Panc1 (cell line): ENCODE data around the gene RNF138. TPM values are rescaled to one million over a fixed set of nuclear protein-coding genes. Genes with fewer than 3 reads are reported as not detected.

Experiments
- ATAC-seq: fragments of 200-7000 bp; cut with Tn5 transposase; 2 replicates; pipeline ENCODE4 v1.9.1; 2020; ENCODE audit warnings: mild to moderate bottlenecking, moderate library complexity
- BruUV-seq: library from RNA; stranded (reverse); fragments of 400-500 nt; replicated peaks from 2 replicates; lab custom pipeline; 2021; lab: Mats Ljungman, UMichigan
- CTCF ChIA-PET: fragments of 300-600 bp; sonication (Branson Sonifier 250); formaldehyde crosslinking; loops from one replicate; lab custom pipeline; 2022; ENCODE audit warnings: antibody characterized with exemption; lab: Charles Lee
- POLR2A ChIA-PET: fragments of 300-600 bp; sonication (Branson Sonifier 250); formaldehyde crosslinking; loops from one replicate; lab custom pipeline; 2022; ENCODE audit warnings: antibody characterized with exemption; lab: Charles Lee
- DNase-seq: peaks from one replicate; pipeline ENCODE4 v3.0.0-alpha.2; 2010; ENCODE audit warnings: low read depth, low spot score
- H3K27ac ChIP-seq: 2 replicates; pipeline ENCODE4 v1.5.1; 2011; ENCODE audit warnings: mild to moderate bottlenecking, low read length, inconsistent platforms
- H3K27me3 ChIP-seq: fragments of 200-500 bp; sonication (Bioruptor generic); 2 replicates; pipeline ENCODE4 v1.6.0; 2014; ENCODE audit warnings: low read length, inconsistent platforms; ENCODE audit not compliant: control insufficient read depth, insufficient read depth
- H3K36me3 ChIP-seq: fragments of 200-500 bp; sonication (Bioruptor generic); 2 replicates; pipeline ENCODE4 v1.5.1; 2014; ENCODE audit warnings: inconsistent platforms, mild to moderate bottlenecking, low read length, moderate library complexity; ENCODE audit not compliant: control insufficient read depth, insufficient read depth
- H3K4me1 ChIP-seq: 2 replicates; pipeline ENCODE4 v1.5.1; 2011; ENCODE audit warnings: inconsistent platforms, mild to moderate bottlenecking, low read length, moderate library complexity; ENCODE audit not compliant: control insufficient read depth, insufficient read depth
- H3K4me3 ChIP-seq, 2 experiments: 2 replicates each; pipeline ENCODE4 v1.5.1; 2011 to 2012; ENCODE audit warnings: low read depth in 2 of 2, low read length in 2 of 2, mild to moderate bottlenecking in 2 of 2, inconsistent platforms in 1 of 2, moderate library complexity in 1 of 2
- H3K9me3 ChIP-seq: fragments of 200-500 bp; sonication (Bioruptor generic); 2 replicates; pipeline ENCODE4 v1.5.1; 2014; ENCODE audit warnings: low read depth, mild to moderate bottlenecking, inconsistent platforms, low read length, moderate library complexity; ENCODE audit not compliant: control insufficient read depth, insufficient read depth
- POLR2AphosphoS5 ChIP-seq: IDR thresholded peaks from 2 replicates; pipeline ENCODE4 v1.6.1; 2012; ENCODE audit warnings: mild to moderate bottlenecking, low read depth, low read length, moderate library complexity
- SIN3A ChIP-seq: IDR thresholded peaks from 2 replicates; pipeline ENCODE4 v1.6.1; 2012; ENCODE audit warnings: low read depth, mild to moderate bottlenecking, low read length, moderate library complexity, borderline replicate concordance; ENCODE audit not compliant: insufficient read depth
- TCF7L2 ChIP-seq: IDR thresholded peaks from 2 replicates; pipeline ENCODE4 v1.6.1; 2011; ENCODE audit warnings: mild to moderate bottlenecking, low read depth, low read length, inconsistent platforms
- in situ Hi-C: cut with HindIII; loops from 2 replicates; pipeline ENCODE4 v1.10.0; 2016; ENCODE audit warnings: low sequenced_read_pairs, low pct_unique_long_range_greater_than_20kb
- intact Hi-C: fragments of 100-400 bp; cut with micrococcal nuclease; formaldehyde crosslinking; loops from one replicate; pipeline ENCODE4 v1.10.0; 2022; ENCODE audit not compliant: unreplicated experiment
- total RNA-seq: library from RNA; stranded (reverse); gene quantifications from one replicate; pipeline ENCODE4 v1.2.1, GENCODE V29; 2021; ENCODE audit not compliant: unreplicated experiment
- TF ChIP-seq, protein P1 (sequence below): fragments of 450-650 bp; IDR thresholded peaks from 2 replicates; pipeline ENCODE4 v1.5.1; 2017; ENCODE audit warnings: mild to moderate bottlenecking
- TF ChIP-seq, protein P2 (sequence below), 2 experiments: IDR thresholded peaks; 2 replicates each; pipeline ENCODE4 v1.6.1; 2011 to 2012; ENCODE audit warnings: low read depth in 2 of 2, control low read depth in 1 of 2, low read length in 1 of 2, mild to moderate bottlenecking in 1 of 2, moderate library complexity in 1 of 2; ENCODE audit not compliant: insufficient read depth in 1 of 2

RNF138 gene
- total RNA-seq, 1 experiment from 2014 or later = 27.3 TPM

DNA sequence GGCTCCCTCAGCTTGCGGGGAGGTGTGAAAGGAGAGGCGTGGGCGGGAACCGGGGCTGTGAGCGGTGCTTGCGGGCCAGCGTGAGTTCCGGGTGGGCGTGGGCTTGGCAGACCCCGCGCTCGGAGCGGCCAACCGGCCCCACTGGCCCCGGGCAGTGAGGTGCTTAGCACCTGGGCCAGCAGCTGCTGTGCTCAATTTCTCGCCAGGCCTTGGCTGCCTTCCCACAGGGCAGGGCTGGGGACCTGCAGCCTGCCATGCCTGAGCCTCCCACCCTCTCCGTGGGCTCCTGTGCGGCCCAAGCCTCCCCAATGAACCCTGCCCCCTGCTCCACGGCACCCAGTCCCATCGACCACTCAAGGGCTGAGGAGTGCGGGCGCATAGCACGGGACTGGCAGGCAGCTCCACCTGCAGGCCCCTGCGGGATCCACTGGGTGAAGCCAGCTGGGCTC is 48.2 kb downstream of the RNF138 start:
- no peak for DNase-seq
- POLR2A ChIA-PET = interaction anchor here (0.7 kb wide), 1 partner anchor 184 kb away, joined by 3 read pairs; no protein-coding TSS in a partner anchor
- CTCF ChIA-PET = no interaction called here
- no TSS peak for BruUV-seq
- TF ChIP-seq, protein P1, sequence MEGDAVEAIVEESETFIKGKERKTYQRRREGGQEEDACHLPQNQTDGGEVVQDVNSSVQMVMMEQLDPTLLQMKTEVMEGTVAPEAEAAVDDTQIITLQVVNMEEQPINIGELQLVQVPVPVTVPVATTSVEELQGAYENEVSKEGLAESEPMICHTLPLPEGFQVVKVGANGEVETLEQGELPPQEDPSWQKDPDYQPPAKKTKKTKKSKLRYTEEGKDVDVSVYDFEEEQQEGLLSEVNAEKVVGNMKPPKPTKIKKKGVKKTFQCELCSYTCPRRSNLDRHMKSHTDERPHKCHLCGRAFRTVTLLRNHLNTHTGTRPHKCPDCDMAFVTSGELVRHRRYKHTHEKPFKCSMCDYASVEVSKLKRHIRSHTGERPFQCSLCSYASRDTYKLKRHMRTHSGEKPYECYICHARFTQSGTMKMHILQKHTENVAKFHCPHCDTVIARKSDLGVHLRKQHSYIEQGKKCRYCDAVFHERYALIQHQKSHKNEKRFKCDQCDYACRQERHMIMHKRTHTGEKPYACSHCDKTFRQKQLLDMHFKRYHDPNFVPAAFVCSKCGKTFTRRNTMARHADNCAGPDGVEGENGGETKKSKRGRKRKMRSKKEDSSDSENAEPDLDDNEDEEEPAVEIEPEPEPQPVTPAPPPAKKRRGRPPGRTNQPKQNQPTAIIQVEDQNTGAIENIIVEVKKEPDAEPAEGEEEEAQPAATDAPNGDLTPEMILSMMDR = no peak
- TF ChIP-seq POLR2AphosphoS5 (no peak), SIN3A (no peak), TCF7L2 (no peak)
- TF ChIP-seq, protein P2, sequence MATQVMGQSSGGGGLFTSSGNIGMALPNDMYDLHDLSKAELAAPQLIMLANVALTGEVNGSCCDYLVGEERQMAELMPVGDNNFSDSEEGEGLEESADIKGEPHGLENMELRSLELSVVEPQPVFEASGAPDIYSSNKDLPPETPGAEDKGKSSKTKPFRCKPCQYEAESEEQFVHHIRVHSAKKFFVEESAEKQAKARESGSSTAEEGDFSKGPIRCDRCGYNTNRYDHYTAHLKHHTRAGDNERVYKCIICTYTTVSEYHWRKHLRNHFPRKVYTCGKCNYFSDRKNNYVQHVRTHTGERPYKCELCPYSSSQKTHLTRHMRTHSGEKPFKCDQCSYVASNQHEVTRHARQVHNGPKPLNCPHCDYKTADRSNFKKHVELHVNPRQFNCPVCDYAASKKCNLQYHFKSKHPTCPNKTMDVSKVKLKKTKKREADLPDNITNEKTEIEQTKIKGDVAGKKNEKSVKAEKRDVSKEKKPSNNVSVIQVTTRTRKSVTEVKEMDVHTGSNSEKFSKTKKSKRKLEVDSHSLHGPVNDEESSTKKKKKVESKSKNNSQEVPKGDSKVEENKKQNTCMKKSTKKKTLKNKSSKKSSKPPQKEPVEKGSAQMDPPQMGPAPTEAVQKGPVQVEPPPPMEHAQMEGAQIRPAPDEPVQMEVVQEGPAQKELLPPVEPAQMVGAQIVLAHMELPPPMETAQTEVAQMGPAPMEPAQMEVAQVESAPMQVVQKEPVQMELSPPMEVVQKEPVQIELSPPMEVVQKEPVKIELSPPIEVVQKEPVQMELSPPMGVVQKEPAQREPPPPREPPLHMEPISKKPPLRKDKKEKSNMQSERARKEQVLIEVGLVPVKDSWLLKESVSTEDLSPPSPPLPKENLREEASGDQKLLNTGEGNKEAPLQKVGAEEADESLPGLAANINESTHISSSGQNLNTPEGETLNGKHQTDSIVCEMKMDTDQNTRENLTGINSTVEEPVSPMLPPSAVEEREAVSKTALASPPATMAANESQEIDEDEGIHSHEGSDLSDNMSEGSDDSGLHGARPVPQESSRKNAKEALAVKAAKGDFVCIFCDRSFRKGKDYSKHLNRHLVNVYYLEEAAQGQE (IDR thresholded peaks at IDR 0.05; ENCODE audit: insufficient read depth in 1 of 2, low read depth in 2 of 2, low read length in 1 of 2) = no peak
- Histone ChIP-seq H3K9me3 (no peaks in the 10 kb centered on the region), H3K4me1 (no peaks in the 10 kb centered on the region), H3K27me3 (no peaks in the 10 kb centered on the region), H3K27ac (no peak overlapping the region), H3K36me3 (no peaks in the 10 kb centered on the region), H3K4me3 (no peak overlapping the region)
- ATAC-seq = no peak
- in situ Hi-C loops (no loop called here), intact Hi-C loops (no loop called here)

DNA sequence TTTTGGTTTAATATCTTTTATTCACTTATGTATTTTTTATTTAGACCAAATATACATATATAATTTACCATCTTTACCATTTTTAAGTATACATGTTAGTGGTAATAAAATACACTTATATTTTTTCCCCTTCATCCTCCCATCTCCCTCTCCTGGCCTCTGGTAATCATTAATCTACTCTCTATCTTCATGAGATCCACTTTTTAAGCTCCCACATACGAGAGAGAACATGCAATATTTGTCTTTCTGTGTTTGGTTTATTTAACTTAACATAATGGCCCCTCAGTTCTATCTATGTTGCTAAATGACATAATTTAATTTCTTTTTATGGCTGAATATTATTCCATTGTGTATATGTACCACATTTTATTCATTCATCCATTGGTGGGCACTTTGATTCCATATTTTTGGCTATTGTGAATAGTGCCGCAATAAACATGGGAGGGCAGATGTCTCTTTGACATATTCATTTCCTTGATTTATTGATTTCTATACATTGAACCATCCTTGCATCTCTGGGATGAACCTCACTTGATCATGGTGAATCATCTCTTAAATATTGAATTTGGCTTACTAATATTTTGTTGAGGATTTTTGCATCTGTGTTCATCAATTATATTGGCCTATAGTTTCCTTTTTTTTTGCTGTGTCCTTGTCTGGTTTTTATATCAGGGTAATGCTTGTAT is 56.7 kb downstream of the RNF138 start:
- DNase-seq (no peak), ATAC-seq (no peak)
- Histone ChIP-seq H3K9me3 (no peaks in the 10 kb centered on the region), H3K4me1 (no peaks in the 10 kb centered on the region), H3K4me3 (no peak overlapping the region), H3K27ac (no peak overlapping the region), H3K36me3 (no peaks in the 10 kb centered on the region), H3K27me3 (no peaks in the 10 kb centered on the region)
- ChIA-PET CTCF (interaction anchor here (0.7 kb wide), 1 partner anchor 312 kb away, joined by 3 read pairs; no protein-coding TSS in a partner anchor), POLR2A (no interaction called here)
- TF ChIP-seq POLR2AphosphoS5 (no peak), SIN3A (no peak), TCF7L2 (no peak)
- TF ChIP-seq, protein P1 = no peak
- TF ChIP-seq, protein P2 (IDR thresholded peaks at IDR 0.05; ENCODE audit: insufficient read depth in 1 of 2, low read depth in 2 of 2, low read length in 1 of 2) = no peak
- in situ Hi-C loops (no loop called here), intact Hi-C loops (no loop called here)
- BruUV-seq = no TSS peak
